Nasal cavity respiratory epithelium epithelial cell of viscerocranial mucosa (primary cell): Measurements from ENCODE around the gene MST1R. TPM values are rescaled to one million over a fixed set of nuclear protein-coding genes. Genes with fewer than 3 reads are reported as not detected.

Experiments used
- total RNA-seq: library from RNA; depleted of rRNA; stranded (reverse); fragments of >200 nt; gene quantifications from 2 replicates; pipeline ENCODE4 v1.2.3, GENCODE V29; 2014

MST1R gene
- 21.9 and 24.4 TPM in 2 replicates for total RNA-seq

GRCh38 chr3:49903451-49904424, at the start of gene MST1R:
Gene MST1R, minus strand, starts transcription at chr3:49903873. Its CDS starts 264 bp downstream, at chr3:49903609.

GRCh38 chr3:49939858-49940666, 36.4 kb upstream of the MST1R start, which contains the start of gene RBM6:
Gene RBM6, plus strand, starts transcription at chr3:49940150. Its CDS starts 22,492 bp downstream, at chr3:49962642.

GRCh38 chr3:49929291-49930167, 25.9 kb upstream of the MST1R start, which contains the start of gene MON1A:
Gene MON1A, minus strand, starts transcription at chr3:49929811. Its CDS starts 16,465 bp downstream, at chr3:49913346.

GRCh38 chr3:49869525-49870126, 34.0 kb downstream of the MST1R start, which contains the start of gene CAMKV:
Gene CAMKV, minus strand, starts transcription at chr3:49869906. Its CDS starts 7,518 bp downstream, at chr3:49862388.

GRCh38 chr3:49856181-49857005, 47.3 kb downstream of the MST1R start, which contains the start of gene TRAIP:
Gene TRAIP, minus strand, starts transcription at chr3:49856564. Its CDS starts 111 bp downstream, at chr3:49856453.

Other genes starting within 250 kb of the MST1R start
- 132 and 165 TPM in 2 replicates for gene APEH, start 229.5 kb downstream of the MST1R start, total RNA-seq
- 5.0 and 5.5 TPM in 2 replicates for gene MST1, start 214.4 kb downstream of the MST1R start, total RNA-seq
- 22.9 and 32.0 TPM in 2 replicates for gene RNF123, start 214.3 kb downstream of the MST1R start, total RNA-seq
- not detected in 2 replicates for gene AMIGO3, start 184.2 kb downstream of the MST1R start, total RNA-seq
- gene GMPPB, start 179.9 kb downstream of the MST1R start, total RNA-seq = 22.2 and 49.9 TPM in 2 replicates
- gene IP6K1, start 117.3 kb downstream of the MST1R start, total RNA-seq = 27.3 and 45.8 TPM in 2 replicates
- gene CDHR4, start 104.0 kb downstream of the MST1R start, total RNA-seq = not detected in 2 replicates
- 8.8 and 15.7 TPM in 2 replicates for gene INKA1, start 100.6 kb downstream of the MST1R start, total RNA-seq
- 0.34 and 15.9 TPM in 2 replicates for gene UBA7, start 89.9 kb downstream of the MST1R start, total RNA-seq
- 0.68 and 1.1 TPM in 2 replicates for gene TRAIP, start 47.3 kb downstream of the MST1R start, total RNA-seq
- not detected in 2 replicates for gene CAMKV, start 34.0 kb downstream of the MST1R start, total RNA-seq
- 17.1 TPM in 2 replicates for gene MON1A, start 25.9 kb upstream of the MST1R start, total RNA-seq
- gene RBM6, start 36.3 kb upstream of the MST1R start, total RNA-seq = 40.7 and 55.4 TPM in 2 replicates
- 103 and 202 TPM in 2 replicates for gene RBM5, start 185.0 kb upstream of the MST1R start, total RNA-seq